GM23248 (cell line): ENCODE results near the gene GLG1.
"Not testable (repeated sequence)": the region's sequence is repeated elsewhere in the genome, so short reads cannot be mapped to it uniquely, and the experiment has no call there.

Experiments
- EZH2 ChIP-seq: fragments of 200-600 bp; sonication (generic); IDR thresholded peaks from 2 replicates; pipeline ENCODE4 v1.6.1; 2018; ENCODE audit warnings: antibody characterized with exemption, mild to moderate bottlenecking; ENCODE audit not compliant: insufficient read depth, poor library complexity, severe bottlenecking
- EZH2phosphoT487 ChIP-seq: fragments of 200-600 bp; sonication (generic); IDR thresholded peaks from 2 replicates; pipeline ENCODE4 v1.6.1; 2018; ENCODE audit warnings: antibody characterized with exemption, moderate library complexity, mild to moderate bottlenecking, low read depth; ENCODE audit not compliant: insufficient read depth

DNA sequence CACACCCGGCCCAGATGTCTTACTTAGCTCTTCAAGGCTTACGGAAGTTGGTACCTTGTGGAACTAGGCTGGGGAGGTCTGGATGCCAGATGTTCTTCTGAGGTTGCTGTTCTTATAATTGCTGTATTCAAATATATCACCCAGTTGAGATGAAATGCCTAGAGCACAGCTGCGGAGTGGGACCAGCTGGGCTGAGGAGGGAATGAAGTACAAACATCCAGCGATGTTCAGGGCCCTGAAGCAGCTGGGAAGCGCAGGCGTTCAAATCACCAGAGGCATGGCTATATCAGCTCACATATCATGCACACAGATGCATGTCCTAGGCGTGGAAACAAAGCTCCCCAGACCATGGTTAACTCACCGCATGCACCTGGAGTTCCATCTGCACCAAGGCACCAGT is 178.4 kb downstream of the GLG1 start:
- not testable (repeated sequence) for TF ChIP-seq EZH2, EZH2phosphoT487
